Measurements from ENCODE around the gene GALNT18. TPM values are rescaled to one million over a fixed set of nuclear protein-coding genes. Genes with fewer than 3 reads are reported as not detected.

The GALNT18 gene
- polyA plus RNA-seq, 1 donor from 2014 or later: 7.6 TPM

DNA sequence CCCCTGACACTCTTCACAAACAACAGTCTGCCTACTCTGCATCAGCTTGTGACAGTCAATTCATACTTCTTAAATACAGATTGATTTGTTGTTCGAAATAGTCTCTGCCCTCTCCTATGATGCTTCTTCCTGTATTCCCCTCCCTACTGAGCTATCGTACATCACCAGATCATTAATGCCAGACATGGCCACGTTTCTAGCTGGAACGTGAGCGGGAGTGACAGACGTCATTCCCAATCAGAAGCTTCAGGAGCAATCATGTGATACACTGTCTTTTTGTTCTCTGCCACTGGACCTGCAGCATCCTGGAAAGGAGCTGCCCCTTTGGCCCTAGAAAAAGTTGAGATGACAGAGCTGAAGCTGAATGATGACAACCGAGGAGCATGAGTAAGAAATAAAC is 317.3 kb downstream of the GALNT18 start:
- H3K27ac ChIP-seq (ENCODE audit: low read length): no peak overlapping the region
- no peak overlapping the region for H2AFZ ChIP-seq (ENCODE audit: low read depth, low read length)
- H3K27me3 ChIP-seq (ENCODE audit: insufficient read depth, low read depth, low read length): no peaks in the 10 kb centered on the region
- H3K4me3 ChIP-seq (ENCODE audit: low read length): no peak overlapping the region
- no peaks in the 10 kb centered on the region for H3K36me3 ChIP-seq (ENCODE audit: insufficient read depth, low read length)
- no peaks in the 10 kb centered on the region for H3K9me2 ChIP-seq (ENCODE audit: insufficient read depth, low read length)
- H4K20me1 ChIP-seq (ENCODE audit: insufficient read depth): no peaks in the 10 kb centered on the region
- H3K79me2 ChIP-seq (replicated peaks; ENCODE audit: insufficient read depth, low read length): no peaks in the 10 kb centered on the region
- no peaks in the 10 kb centered on the region for H3F3A ChIP-seq (ENCODE audit: insufficient read depth, low read length, poor library complexity, severe bottlenecking)
- TF ChIP-seq EZH2 (IDR thresholded peaks at IDR 0.05; ENCODE audit: borderline replicate concordance, insufficient read depth, low read length, poor library complexity, severe bottlenecking) (no peak), TAF1 (IDR thresholded peaks at IDR 0.05; ENCODE audit: low read depth) (no peak)
- TF ChIP-seq, protein P1, sequence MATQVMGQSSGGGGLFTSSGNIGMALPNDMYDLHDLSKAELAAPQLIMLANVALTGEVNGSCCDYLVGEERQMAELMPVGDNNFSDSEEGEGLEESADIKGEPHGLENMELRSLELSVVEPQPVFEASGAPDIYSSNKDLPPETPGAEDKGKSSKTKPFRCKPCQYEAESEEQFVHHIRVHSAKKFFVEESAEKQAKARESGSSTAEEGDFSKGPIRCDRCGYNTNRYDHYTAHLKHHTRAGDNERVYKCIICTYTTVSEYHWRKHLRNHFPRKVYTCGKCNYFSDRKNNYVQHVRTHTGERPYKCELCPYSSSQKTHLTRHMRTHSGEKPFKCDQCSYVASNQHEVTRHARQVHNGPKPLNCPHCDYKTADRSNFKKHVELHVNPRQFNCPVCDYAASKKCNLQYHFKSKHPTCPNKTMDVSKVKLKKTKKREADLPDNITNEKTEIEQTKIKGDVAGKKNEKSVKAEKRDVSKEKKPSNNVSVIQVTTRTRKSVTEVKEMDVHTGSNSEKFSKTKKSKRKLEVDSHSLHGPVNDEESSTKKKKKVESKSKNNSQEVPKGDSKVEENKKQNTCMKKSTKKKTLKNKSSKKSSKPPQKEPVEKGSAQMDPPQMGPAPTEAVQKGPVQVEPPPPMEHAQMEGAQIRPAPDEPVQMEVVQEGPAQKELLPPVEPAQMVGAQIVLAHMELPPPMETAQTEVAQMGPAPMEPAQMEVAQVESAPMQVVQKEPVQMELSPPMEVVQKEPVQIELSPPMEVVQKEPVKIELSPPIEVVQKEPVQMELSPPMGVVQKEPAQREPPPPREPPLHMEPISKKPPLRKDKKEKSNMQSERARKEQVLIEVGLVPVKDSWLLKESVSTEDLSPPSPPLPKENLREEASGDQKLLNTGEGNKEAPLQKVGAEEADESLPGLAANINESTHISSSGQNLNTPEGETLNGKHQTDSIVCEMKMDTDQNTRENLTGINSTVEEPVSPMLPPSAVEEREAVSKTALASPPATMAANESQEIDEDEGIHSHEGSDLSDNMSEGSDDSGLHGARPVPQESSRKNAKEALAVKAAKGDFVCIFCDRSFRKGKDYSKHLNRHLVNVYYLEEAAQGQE (IDR thresholded peaks at IDR 0.05; ENCODE audit: borderline replicate concordance): no peak
- no peak overlapping the region for H3K9ac ChIP-seq (ENCODE audit: low read length)
- no peaks in the 10 kb centered on the region for H3K9me3 ChIP-seq (ENCODE audit: low read length)
- H3K4me2 ChIP-seq (ENCODE audit: low read length): no peak overlapping the region

DNA sequence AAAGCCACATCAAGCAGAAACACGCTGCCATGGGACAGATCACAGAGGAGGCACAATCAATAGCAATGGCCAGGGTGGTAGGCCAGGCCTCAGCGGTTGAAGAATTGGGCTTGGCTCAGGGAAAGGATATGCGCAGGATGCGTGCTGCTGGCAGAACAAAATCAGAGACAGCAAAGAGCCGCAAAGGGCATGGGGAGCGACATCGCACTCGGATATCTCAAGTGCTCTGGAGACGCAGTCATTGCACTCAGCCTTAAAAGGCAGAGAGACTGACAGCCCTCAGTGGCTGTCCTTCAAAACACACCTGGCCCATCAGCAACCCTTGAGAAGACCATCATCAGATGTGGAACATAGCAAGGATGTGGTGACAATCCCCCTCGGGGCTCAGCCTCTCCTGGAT is 319.2 kb downstream of the GALNT18 start:
- H3K27me3 ChIP-seq (ENCODE audit: insufficient read depth, low read depth, low read length): no peaks in the 10 kb centered on the region
- no peaks in the 10 kb centered on the region for H4K20me1 ChIP-seq (ENCODE audit: insufficient read depth)
- no peaks in the 10 kb centered on the region for H3K79me2 ChIP-seq (replicated peaks; ENCODE audit: insufficient read depth, low read length)
- H3K9me3 ChIP-seq (ENCODE audit: low read length): no peaks in the 10 kb centered on the region
- H3K9me2 ChIP-seq (ENCODE audit: insufficient read depth, low read length): no peaks in the 10 kb centered on the region
- H2AFZ ChIP-seq (ENCODE audit: low read depth, low read length): no peak overlapping the region
- H3K36me3 ChIP-seq (ENCODE audit: insufficient read depth, low read length): no peaks in the 10 kb centered on the region
- H3F3A ChIP-seq (ENCODE audit: insufficient read depth, low read length, poor library complexity, severe bottlenecking): no peaks in the 10 kb centered on the region
- H3K27ac ChIP-seq (ENCODE audit: low read length): no peak overlapping the region
- H3K4me2 ChIP-seq (ENCODE audit: low read length): no peak overlapping the region
- TF ChIP-seq RAD21 (conservative IDR thresholded peaks at IDR 0.05): no peak
- TF ChIP-seq POLR2AphosphoS5 (IDR thresholded peaks at IDR 0.05): no peak
- no peak for TF ChIP-seq EP300 (conservative IDR thresholded peaks at IDR 0.05; ENCODE audit: poor library complexity, severe bottlenecking)
- H3K9ac ChIP-seq (ENCODE audit: low read length): no peak overlapping the region
- H3K4me3 ChIP-seq (ENCODE audit: low read length): no peak overlapping the region

DNA sequence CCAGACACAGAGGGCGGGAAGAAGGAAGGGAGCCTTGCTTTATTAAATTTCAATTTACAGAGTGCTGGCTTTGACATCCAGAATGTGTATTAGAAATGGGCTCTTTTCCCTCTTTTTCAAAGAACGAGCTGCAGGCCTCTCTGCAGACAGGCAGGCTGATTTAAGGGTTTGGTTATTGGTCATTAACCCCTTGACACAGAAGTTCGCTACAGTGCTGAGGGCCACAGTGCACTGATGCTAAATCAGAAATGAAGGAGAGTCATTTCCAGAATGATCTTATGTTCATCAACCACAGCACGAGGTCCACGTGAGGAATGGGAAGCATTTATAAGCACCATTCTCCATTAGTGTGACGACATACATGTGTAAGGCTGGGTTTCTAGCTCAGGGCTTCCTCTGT is 320.6 kb downstream of the GALNT18 start:
- Histone ChIP-seq H3K9ac (ENCODE audit: low read length) (no peak overlapping the region), H3K27ac (ENCODE audit: low read length) (no peak overlapping the region), H3K36me3 (ENCODE audit: insufficient read depth, low read length) (no peaks in the 10 kb centered on the region), H3K4me3 (ENCODE audit: low read length) (no peak overlapping the region), H3K79me2 (replicated peaks; ENCODE audit: insufficient read depth, low read length) (no peaks in the 10 kb centered on the region), H3K9me3 (ENCODE audit: low read length) (no peaks in the 10 kb centered on the region), H2AFZ (ENCODE audit: low read depth, low read length) (no peak overlapping the region), H4K20me1 (ENCODE audit: insufficient read depth) (no peaks in the 10 kb centered on the region), H3K4me2 (ENCODE audit: low read length) (no peak overlapping the region), H3K9me2 (ENCODE audit: insufficient read depth, low read length) (no peaks in the 10 kb centered on the region), H3F3A (ENCODE audit: insufficient read depth, low read length, poor library complexity, severe bottlenecking) (no peaks in the 10 kb centered on the region), H3K27me3 (ENCODE audit: insufficient read depth, low read depth, low read length) (no peaks in the 10 kb centered on the region)
- no peak for TF ChIP-seq RAD21 (conservative IDR thresholded peaks at IDR 0.05)
- no peak for TF ChIP-seq SMC3 (conservative IDR thresholded peaks at IDR 0.05; ENCODE audit: poor library complexity)
- no peak for TF ChIP-seq EP300 (conservative IDR thresholded peaks at IDR 0.05; ENCODE audit: poor library complexity, severe bottlenecking)
- TF ChIP-seq MXI1 (conservative IDR thresholded peaks at IDR 0.05; ENCODE audit: poor library complexity, severe bottlenecking): no peak
- TF ChIP-seq EZH2 (IDR thresholded peaks at IDR 0.05; ENCODE audit: borderline replicate concordance, insufficient read depth, low read length, poor library complexity, severe bottlenecking): no peak
- TF ChIP-seq POLR2AphosphoS5 (IDR thresholded peaks at IDR 0.05): no peak
- TF ChIP-seq TAF1 (IDR thresholded peaks at IDR 0.05; ENCODE audit: low read depth): no peak
- TF ChIP-seq, protein P2, sequence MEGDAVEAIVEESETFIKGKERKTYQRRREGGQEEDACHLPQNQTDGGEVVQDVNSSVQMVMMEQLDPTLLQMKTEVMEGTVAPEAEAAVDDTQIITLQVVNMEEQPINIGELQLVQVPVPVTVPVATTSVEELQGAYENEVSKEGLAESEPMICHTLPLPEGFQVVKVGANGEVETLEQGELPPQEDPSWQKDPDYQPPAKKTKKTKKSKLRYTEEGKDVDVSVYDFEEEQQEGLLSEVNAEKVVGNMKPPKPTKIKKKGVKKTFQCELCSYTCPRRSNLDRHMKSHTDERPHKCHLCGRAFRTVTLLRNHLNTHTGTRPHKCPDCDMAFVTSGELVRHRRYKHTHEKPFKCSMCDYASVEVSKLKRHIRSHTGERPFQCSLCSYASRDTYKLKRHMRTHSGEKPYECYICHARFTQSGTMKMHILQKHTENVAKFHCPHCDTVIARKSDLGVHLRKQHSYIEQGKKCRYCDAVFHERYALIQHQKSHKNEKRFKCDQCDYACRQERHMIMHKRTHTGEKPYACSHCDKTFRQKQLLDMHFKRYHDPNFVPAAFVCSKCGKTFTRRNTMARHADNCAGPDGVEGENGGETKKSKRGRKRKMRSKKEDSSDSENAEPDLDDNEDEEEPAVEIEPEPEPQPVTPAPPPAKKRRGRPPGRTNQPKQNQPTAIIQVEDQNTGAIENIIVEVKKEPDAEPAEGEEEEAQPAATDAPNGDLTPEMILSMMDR (IDR thresholded peaks at IDR 0.05; ENCODE audit: poor library complexity, severe bottlenecking): no peak
- TF ChIP-seq, protein P1 (IDR thresholded peaks at IDR 0.05; ENCODE audit: borderline replicate concordance): no peak

Data from neural cell (in vitro differentiated cells).